Psoas muscle (tissue), 8 donors: ENCODE measurements around the gene LMF2. TPM values are rescaled to one million over a fixed set of nuclear protein-coding genes. Genes with fewer than 3 reads are reported as not detected.

Experiments used
- ATAC-seq, 4 donors: fragments of 200-7000 bp; cut with Tn5 transposase; one replicate each; pipeline ENCODE4 v1.9.1; 2020; ENCODE audit warnings: moderate library complexity in 3 of 4, mild to moderate bottlenecking in 2 of 4
- DNase-seq, 2 donors: peaks; one replicate each; pipeline ENCODE4 v3.0.0-alpha.2; 2020
- H3K27ac ChIP-seq: fragments of 200-600 bp; one replicate; pipeline ENCODE4 v1.8.0; 2022
- H3K27me3 ChIP-seq, 3 donors: fragments of 200-600 bp in 1 of 3; one replicate each; pipeline versions ENCODE4 v1.6.1 to v1.8.0; 2013 to 2022; ENCODE audit warnings: low read length in 2 of 3, mild to moderate bottlenecking in 2 of 3, moderate library complexity in 1 of 3; ENCODE audit not compliant: insufficient read depth in 3 of 3
- H3K36me3 ChIP-seq, 2 donors: fragments of 200-600 bp in 1 of 2; one replicate each; pipeline versions ENCODE4 v1.6.1 to v1.8.0; 2013 to 2022; ENCODE audit warnings: low read depth in 1 of 2, mild to moderate bottlenecking in 1 of 2, moderate library complexity in 1 of 2; ENCODE audit not compliant: insufficient read depth in 1 of 2
- H3K4me1 ChIP-seq: fragments of 200-600 bp; one replicate; pipeline ENCODE4 v1.8.0; 2022
- H3K4me3 ChIP-seq: fragments of 200-600 bp; one replicate; pipeline ENCODE4 v1.8.0; 2022; ENCODE audit warnings: mild to moderate bottlenecking
- H3K9me3 ChIP-seq: fragments of 200-600 bp; one replicate; pipeline ENCODE4 v1.8.0; 2022
- WGBS, 3 donors: extraction: QIAGEN DNeasy Blood & Tissue Kit; methylation state at CpG; one replicate each; pipeline versions ENCODE4 v1.1.6 to v1.1.7; 2013; 5-methylcytosine and 5-hydroxymethylcytosine counted together
- intact Hi-C, 2 donors: fragments of 100-400 bp; cut with DNase I; formaldehyde crosslinking; loops; one replicate each; pipeline versions ENCODE4 v1.11.0 to v1.14.2; 2022
- polyA plus RNA-seq, 3 donors: library from polyadenylated mRNA; stranded (reverse); fragments of 200-250 nt; gene quantifications; one replicate each; pipeline ENCODE4 v1.2.3, GENCODE V29; 2013
- total RNA-seq, 4 donors: library from RNA; stranded (reverse); fragmentation: NEBNext Ultra II Directional in 2 of 4; extraction: Animal tissue kit (Norgen Biotek cat#: 25700) in 2 of 4; gene quantifications; one replicate each; pipeline versions ENCODE4 v1.2.1 to v1.2.4, GENCODE V29; 2021 to 2023
- TF ChIP-seq, protein P1 (sequence below): fragments of 200-600 bp; IDR thresholded peaks from one replicate; pipeline ENCODE4 v1.8.0; 2022; ENCODE audit warnings: antibody characterized with exemption
- donor health status: healthy with polysubstance abuse.
- donor health status: DM: no; HTN: no; CAD: no; lungs with moderate emphysema.
- donor health status: Bipolar disorder and iron deficiency.
- donor health status: healthy.
- donor health status: DM: yes; HTN: yes; CAD: no.
- donor health status: DM: no; HTN: no; CAD: no.
- donor health status: DM: no; HTN: no; CAD: no.
- donor health status: DM: yes; HTN: yes; CAD: no.

LMF2 gene
- total and polyA plus RNA-seq, 7 donors: 14.9 to 24.1 (median 17.2) TPM

- 1 to 2% (median 1%) methylated on average over 34 to 77 of the region's 77 CpGs for WGBS, 3 donors
- peak overlapping the region; percentile 90 for H3K27ac ChIP-seq
- peaks cover 25% of the 10 kb centered on the region for H3K4me1 ChIP-seq
- TF ChIP-seq, protein P1, sequence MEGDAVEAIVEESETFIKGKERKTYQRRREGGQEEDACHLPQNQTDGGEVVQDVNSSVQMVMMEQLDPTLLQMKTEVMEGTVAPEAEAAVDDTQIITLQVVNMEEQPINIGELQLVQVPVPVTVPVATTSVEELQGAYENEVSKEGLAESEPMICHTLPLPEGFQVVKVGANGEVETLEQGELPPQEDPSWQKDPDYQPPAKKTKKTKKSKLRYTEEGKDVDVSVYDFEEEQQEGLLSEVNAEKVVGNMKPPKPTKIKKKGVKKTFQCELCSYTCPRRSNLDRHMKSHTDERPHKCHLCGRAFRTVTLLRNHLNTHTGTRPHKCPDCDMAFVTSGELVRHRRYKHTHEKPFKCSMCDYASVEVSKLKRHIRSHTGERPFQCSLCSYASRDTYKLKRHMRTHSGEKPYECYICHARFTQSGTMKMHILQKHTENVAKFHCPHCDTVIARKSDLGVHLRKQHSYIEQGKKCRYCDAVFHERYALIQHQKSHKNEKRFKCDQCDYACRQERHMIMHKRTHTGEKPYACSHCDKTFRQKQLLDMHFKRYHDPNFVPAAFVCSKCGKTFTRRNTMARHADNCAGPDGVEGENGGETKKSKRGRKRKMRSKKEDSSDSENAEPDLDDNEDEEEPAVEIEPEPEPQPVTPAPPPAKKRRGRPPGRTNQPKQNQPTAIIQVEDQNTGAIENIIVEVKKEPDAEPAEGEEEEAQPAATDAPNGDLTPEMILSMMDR: peak; percentile 33
- H3K27me3 ChIP-seq: peaks cover 0 to 26% (median 18%) of the 10 kb centered on the region in 3 donors
- peak; percentile 82 to 89 for DNase-seq
- peak; percentile 17 to 28 (median 24) for ATAC-seq
- intact Hi-C loops: loop anchor here in 1 of 2 donors (5.0 kb wide), 1 partner anchor 36 kb away; the partner anchor contains the start of gene SYCE3
- H3K36me3 ChIP-seq: peaks cover 0 to 27% of the 10 kb centered on the region in 2 donors
- H3K9me3 ChIP-seq: no peaks in the 10 kb centered on the region
- H3K4me3 ChIP-seq: peak overlapping the region; percentile 95
These were observed 18.8 kb upstream of the LMF2 start for GRCh38 chr22:50526108-50526833.

DNA sequence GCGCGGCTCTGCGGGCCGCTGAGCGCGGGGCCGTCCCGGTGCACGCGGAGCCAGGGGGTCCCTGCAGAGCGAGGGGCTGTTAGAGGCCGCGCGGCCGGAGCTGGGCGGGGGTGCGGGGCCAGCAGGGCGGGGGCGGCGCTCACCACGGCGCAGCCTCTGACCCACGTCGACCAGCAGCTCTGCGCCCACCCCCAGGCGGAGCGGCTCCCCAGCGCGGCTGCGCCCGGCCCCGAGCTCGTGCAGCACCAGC is 18.3 kb upstream of the LMF2 start:
- peak in 2 of 4 donors; percentile 13 to 14 for ATAC-seq
- peak overlapping the region; percentile 90 for H3K27ac ChIP-seq
- peaks cover 0 to 32% of the 10 kb centered on the region in 2 donors for H3K36me3 ChIP-seq

GRCh38 chr22:50525104-50525857 is 17.8 kb upstream of the LMF2 start, which contains the start of gene SCO2:
Gene SCO2, minus strand, starts transcription at chr22:50525598. Its CDS starts 1,187 bp downstream, at chr22:50524411.
- 0 to 1% (median 0%) methylated on average over 66 to 84 of the region's 84 CpGs for WGBS, 3 donors
- peaks cover 0 to 16% (median 10%) of the 10 kb centered on the region in 3 donors for H3K27me3 ChIP-seq
- intact Hi-C loops: loop anchor here in 1 of 2 donors (5.0 kb wide), 1 partner anchor 37 kb away; the partner anchor contains the start of gene SYCE3

More for the DNA sequence above, 18.3 kb upstream of the LMF2 start:
- intact Hi-C loops: loop anchor here in 1 of 2 donors (5.0 kb wide), 1 partner anchor 37 kb away; the partner anchor contains the start of gene SYCE3
- peaks cover 0 to 21% (median 14%) of the 10 kb centered on the region in 3 donors for H3K27me3 ChIP-seq
- H3K4me3 ChIP-seq: peak overlapping the region; percentile 95
- 0% methylated on average over 8 to 33 of the region's 33 CpGs for whole genome bisulfite sequencing, 3 donors
- no peaks in the 10 kb centered on the region for H3K9me3 ChIP-seq
- TF ChIP-seq, protein P1: no peak
- peaks cover 22% of the 10 kb centered on the region for H3K4me1 ChIP-seq
- no peak for DNase-seq

DNA sequence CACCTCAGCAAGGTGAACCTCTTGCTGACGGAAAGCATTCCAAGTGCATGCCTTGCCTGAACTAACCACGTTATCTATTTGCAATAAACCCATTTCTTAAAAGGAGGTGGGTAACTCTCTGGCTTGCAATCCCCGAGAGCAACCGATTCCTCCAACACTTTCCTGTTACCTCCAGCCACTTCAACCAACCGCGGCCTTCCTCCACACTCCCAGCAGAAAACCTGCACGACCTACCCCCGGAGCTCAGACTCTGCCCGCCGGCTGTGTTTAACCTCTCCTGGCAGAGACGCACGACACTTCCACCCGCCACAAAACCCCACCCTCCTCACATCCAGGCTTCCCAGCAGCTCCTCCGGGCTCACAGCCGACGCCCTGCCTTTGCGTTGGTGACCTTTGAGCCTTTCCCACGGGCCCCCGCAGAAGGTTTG is 17.2 kb upstream of the LMF2 start:
- Histone ChIP-seq H3K9me3 (no peaks in the 10 kb centered on the region), H3K4me1 (peaks cover 17% of the 10 kb centered on the region), H3K36me3 (peaks cover 0 to 41% of the 10 kb centered on the region in 2 donors), H3K4me3 (peak overlapping the region; percentile 95), H3K27ac (peak overlapping the region; percentile 90), H3K27me3 (peaks cover 0 to 10% (median 7%) of the 10 kb centered on the region in 3 donors)
- TF ChIP-seq, protein P1: no peak
- DNase-seq: no peak
- 8 to 9% (median 9%) methylated on average over 19 of the region's 19 CpGs for WGBS, 3 donors
- ATAC-seq: no peak
- intact Hi-C loops: loop anchor here in 1 of 2 donors (5.0 kb wide), 1 partner anchor 38 kb away; the partner anchor contains the start of gene SYCE3

More at GRCh38 chr22:50525104-50525857, 17.8 kb upstream of the LMF2 start, which contains the start of gene SCO2:
- DNase-seq (peak; percentile 96 to 98), ATAC-seq (peak; percentile 84 to 90 (median 86))
- Histone ChIP-seq H3K4me3 (peak within 1 kb of the TSS; percentile 95), H3K36me3 (peaks cover 0 to 37% of the 10 kb centered on the region in 2 donors), H3K4me1 (peaks cover 17% of the 10 kb centered on the region), H3K9me3 (no peaks in the 10 kb centered on the region), H3K27ac (peak within 1 kb of the TSS; percentile 90)
- TF ChIP-seq, protein P1: peak; percentile 44
